ENCODE results near the gene BOD1.

GRCh38 chr5:173594061-173594460 is 22.4 kb downstream of the BOD1 start:
- no peak for TF ChIP-seq SUZ12 (IDR thresholded peaks at IDR 0.05; ENCODE audit: extremely low read depth, insufficient read depth, insufficient read length)
- TF ChIP-seq YY1 (IDR thresholded peaks at IDR 0.05; ENCODE audit: insufficient read depth, insufficient read length): no peak
